ENCODE measurements around the gene FBXL13.

Gene FBXL13

GRCh38 chr7:102897856-102898531 lies 176.6 kb downstream of the FBXL13 start:
- no peak overlapping the region for H3K4me3 ChIP-seq (ENCODE audit: control insufficient read depth, low read depth, low read length)
- no peak for TF ChIP-seq CTCF (conservative IDR thresholded peaks at IDR 0.05; ENCODE audit: control insufficient read depth, insufficient read depth, low read depth, low read length)
- DNase-seq (ENCODE audit: low read depth), result no peak

GRCh38 chr7:102897211-102897631 lies 177.4 kb downstream of the FBXL13 start:
- TF ChIP-seq CTCF (conservative IDR thresholded peaks at IDR 0.05; ENCODE audit: control insufficient read depth, insufficient read depth, low read depth, low read length), result no peak
- DNase-seq (ENCODE audit: low read depth), result no peak
- no peak overlapping the region for H3K4me3 ChIP-seq (ENCODE audit: control insufficient read depth, low read depth, low read length)

GRCh38 chr7:102896585-102896984 lies 178.0 kb downstream of the FBXL13 start:
- DNase-seq (ENCODE audit: low read depth), result no peak
- TF ChIP-seq CTCF (conservative IDR thresholded peaks at IDR 0.05; ENCODE audit: control insufficient read depth, insufficient read depth, low read depth, low read length), result no peak
- H3K4me3 ChIP-seq (ENCODE audit: control insufficient read depth, low read depth, low read length), result no peak overlapping the region

GRCh38 chr7:102895602-102896001 lies 179.0 kb downstream of the FBXL13 start:
- no peak for DNase-seq (ENCODE audit: low read depth)
- no peak overlapping the region for H3K4me3 ChIP-seq (ENCODE audit: control insufficient read depth, low read depth, low read length)
- no peak for TF ChIP-seq CTCF (conservative IDR thresholded peaks at IDR 0.05; ENCODE audit: control insufficient read depth, insufficient read depth, low read depth, low read length)

GRCh38 chr7:102892631-102893278 lies 181.8 kb downstream of the FBXL13 start:
- no peak for DNase-seq (ENCODE audit: low read depth)
- TF ChIP-seq CTCF (conservative IDR thresholded peaks at IDR 0.05; ENCODE audit: control insufficient read depth, insufficient read depth, low read depth, low read length), result no peak
- H3K4me3 ChIP-seq (ENCODE audit: control insufficient read depth, low read depth, low read length), result no peak overlapping the region

GRCh38 chr7:102891693-102892261 lies 182.8 kb downstream of the FBXL13 start:
- TF ChIP-seq CTCF (conservative IDR thresholded peaks at IDR 0.05; ENCODE audit: control insufficient read depth, insufficient read depth, low read depth, low read length), result no peak
- DNase-seq (ENCODE audit: low read depth), result peak; percentile 94
- no peak overlapping the region for H3K4me3 ChIP-seq (ENCODE audit: control insufficient read depth, low read depth, low read length)

Data from fibroblast of mammary gland (primary cell).